Measurements from ENCODE around the gene NCKAP5L. TPM values are rescaled to one million over a fixed set of nuclear protein-coding genes. Genes with fewer than 3 reads are reported as not detected.

The NCKAP5L gene
- total and polyA plus RNA-seq, 9 of the 15 experiments (the other 6 are each of a cell fraction or from before 2014, with no cell fraction given): 0.01 to 14.4 (median 3.7) TPM

- TF ChIP-seq ZNF655 (CRISPR knock-in tag; IDR thresholded peaks at IDR 0.05) (no peak), THRB (CRISPR knock-in tag; conservative IDR thresholded peaks at IDR 0.05) (no peak), ZNF740 (CRISPR knock-in tag; IDR thresholded peaks at IDR 0.05) (no peak), ZNF740 (tag; IDR thresholded peaks at IDR 0.05) (no peak), MEIS2 (IDR thresholded peaks at IDR 0.05; ENCODE audit: partially characterized antibody) (no peak), MAFG (tag; conservative IDR thresholded peaks at IDR 0.05) (0 out of 2 replicates have a peak, but pooled peaks have one; percentile 40), XRCC5 (IDR thresholded peaks at IDR 0.05; ENCODE audit: low read depth, low read length) (no peak), ZBTB8A (IDR thresholded peaks at IDR 0.05; ENCODE audit: partially characterized antibody) (no peak), ZNF280A (IDR thresholded peaks at IDR 0.05; ENCODE audit: low read depth, partially characterized antibody) (no peak), TFE3 (CRISPR knock-in tag; IDR thresholded peaks at IDR 0.05) (no peak), DPF2 (IDR thresholded peaks at IDR 0.05) (peak; percentile 29; the same call in 1 of the 2 replicates), BRF1 (IDR thresholded peaks at IDR 0.05; ENCODE audit: borderline replicate concordance, extremely low read depth, insufficient read length) (no peak), NR4A1 (CRISPR knock-in tag; IDR thresholded peaks at IDR 0.05) (no peak), NR4A1 (tag; IDR thresholded peaks at IDR 0.05) (no peak), PCBP2 (IDR thresholded peaks at IDR 0.05; ENCODE audit: low read depth, low read length, poor library complexity, severe bottlenecking) (no peak), TAL1 (IDR thresholded peaks at IDR 0.05) (peak; percentile 14; the same call in 1 of the 2 replicates), GATAD2B (IDR thresholded peaks at IDR 0.05; ENCODE audit: borderline replicate concordance) (no peak), MXD1 (CRISPR knock-in tag; IDR thresholded peaks at IDR 0.05; ENCODE audit: borderline replicate concordance, poor library complexity, severe bottlenecking) (no peak), HCFC1 (IDR thresholded peaks at IDR 0.05; ENCODE audit: low read depth, low read length) (no peak), TRIM25 (IDR thresholded peaks at IDR 0.05; ENCODE audit: borderline replicate concordance) (no peak)
Observed at GRCh38 chr12:49831717-49832116, 3.5 kb upstream of the NCKAP5L start (continued).

Data from K562 (cell line).